EH (cell line): ENCODE results near the gene CLDN19.
"Not testable (repeated sequence)": the region's sequence is repeated elsewhere in the genome, so short reads cannot be mapped to it uniquely, and the experiment has no call there.

ENCODE experiments used
- DNase-seq: peaks from one replicate; pipeline ENCODE4 v3.0.0-alpha.2; 2015; ENCODE audit warnings: low read depth

Gene CLDN19

GRCh38 chr1:42737986-42738677 is 1.9 kb downstream of the CLDN19 start:
- DNase-seq = no peak

- DNase-seq = no peak
Measured at GRCh38 chr1:42737257-42737656, 2.8 kb downstream of the CLDN19 start.

GRCh38 chr1:42736571-42737200 is 3.4 kb downstream of the CLDN19 start:
- DNase-seq = no peak

- peak; percentile 38 for DNase-seq
Measured at GRCh38 chr1:42736152-42736551, 3.9 kb downstream of the CLDN19 start.

DNA sequence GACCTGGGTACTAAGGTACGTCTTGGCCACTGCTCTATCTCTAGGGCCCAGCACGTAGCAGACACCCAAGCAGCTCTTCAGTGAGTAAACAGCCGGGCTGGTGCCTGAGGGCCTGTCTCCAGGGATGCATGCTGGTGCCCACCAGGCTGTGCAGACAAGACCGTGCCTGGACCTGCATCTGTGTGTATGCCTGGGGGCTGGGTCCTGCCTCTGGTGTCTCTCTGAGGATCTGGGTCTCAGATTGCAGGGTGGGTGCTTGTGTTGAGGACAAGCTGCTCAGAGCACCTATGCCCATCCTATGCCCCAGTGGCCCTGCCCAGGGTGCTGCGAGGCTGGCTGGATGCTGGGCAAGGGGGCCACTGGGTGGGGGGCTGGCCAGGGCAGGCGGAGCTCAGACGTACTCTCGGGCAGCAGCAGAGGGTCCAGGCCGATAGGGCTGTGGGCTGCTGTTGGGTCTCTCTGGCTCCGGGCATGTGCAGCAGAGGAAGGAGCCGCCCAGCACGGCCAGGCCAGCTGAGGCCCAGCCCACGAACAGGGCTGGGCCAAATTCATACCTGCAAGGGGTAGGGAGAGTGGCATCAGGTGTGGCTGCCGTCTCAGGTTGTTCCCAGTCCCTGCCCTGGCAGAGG is 4.4 kb downstream of the CLDN19 start:
- DNase-seq = no peak

GRCh38 chr1:42735056-42735455 is 5.0 kb downstream of the CLDN19 start:
- no peak for DNase-seq

DNA sequence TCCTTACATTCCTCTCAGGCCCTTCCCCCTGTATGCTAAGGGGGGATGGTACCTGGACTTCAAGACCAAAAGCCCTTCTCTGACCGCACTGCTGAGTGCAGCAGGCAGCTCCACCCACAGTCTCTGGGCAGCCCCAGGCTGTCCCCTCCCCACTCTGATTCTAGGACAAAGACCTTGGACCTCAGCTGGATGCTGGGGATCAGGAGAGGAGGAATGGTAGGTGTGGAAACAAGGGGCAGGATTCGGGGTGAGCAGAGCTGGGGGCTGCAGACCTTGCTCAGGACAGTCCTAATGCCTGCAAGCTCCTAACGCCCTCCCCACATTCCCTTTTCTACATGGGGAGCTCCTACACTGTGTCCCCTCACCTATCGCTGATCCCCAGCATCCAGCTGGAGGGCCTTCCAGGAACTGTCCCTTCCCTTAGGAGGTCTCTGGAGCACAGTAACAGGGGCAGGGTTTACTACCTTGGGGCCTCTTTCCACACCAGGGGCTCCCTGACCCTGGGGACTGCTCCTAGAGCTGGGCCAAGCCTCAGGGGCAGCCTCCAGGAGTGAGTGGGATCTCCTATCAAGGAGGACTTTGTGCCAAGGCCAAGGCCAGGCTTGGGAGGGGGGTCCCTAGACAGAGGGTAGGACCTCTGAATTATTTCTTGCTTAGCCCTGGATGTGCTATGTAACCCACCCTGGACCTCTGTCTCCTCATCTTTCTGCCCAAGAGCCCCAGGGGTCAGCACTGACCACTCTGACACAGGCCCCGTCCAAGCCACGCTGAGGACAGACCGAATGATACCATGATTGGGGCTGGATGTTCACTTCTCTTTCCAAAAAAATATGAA is 5.6 kb downstream of the CLDN19 start:
- no peak for DNase-seq

DNA sequence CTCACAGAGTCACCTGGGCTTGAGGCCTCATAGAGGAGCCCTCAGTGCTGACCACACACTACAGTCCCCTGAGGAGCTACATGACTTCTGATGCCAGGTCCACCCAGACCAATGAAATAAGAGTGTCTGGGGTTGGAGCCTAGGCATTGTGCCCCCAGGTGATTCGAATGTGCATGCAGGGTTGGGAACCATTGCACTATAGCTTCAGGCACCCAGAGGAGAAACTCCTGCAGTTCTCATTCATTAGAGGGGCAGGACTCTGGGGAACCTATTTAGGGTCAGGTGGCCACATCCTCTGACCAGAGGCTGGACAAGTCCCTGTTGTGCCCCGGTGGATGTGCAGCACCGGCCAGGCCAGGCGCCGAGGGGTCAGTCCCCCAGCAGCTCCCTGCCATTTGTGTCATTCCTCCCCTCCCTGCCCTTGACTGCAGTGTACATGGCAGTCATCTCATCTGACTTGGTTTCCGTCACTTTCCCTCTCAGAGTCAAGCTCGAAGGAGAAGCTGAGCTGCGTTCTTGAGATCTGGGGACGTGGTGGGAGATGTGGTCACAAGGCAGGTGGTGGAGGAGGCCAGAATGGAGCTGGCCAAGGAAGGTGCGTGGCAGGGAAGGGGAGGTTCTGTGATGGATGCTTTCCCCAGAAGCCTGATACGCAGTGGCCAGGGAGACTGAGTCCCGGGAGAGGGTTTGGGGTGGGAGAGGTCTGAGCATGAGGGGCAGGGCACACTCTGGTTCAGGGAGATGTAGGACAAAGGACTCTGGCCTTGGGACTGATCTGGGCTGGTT is 6.4 kb downstream of the CLDN19 start:
- no peak for DNase-seq

GRCh38 chr1:42732126-42732680 is 7.8 kb downstream of the CLDN19 start:
- no peak for DNase-seq

DNA sequence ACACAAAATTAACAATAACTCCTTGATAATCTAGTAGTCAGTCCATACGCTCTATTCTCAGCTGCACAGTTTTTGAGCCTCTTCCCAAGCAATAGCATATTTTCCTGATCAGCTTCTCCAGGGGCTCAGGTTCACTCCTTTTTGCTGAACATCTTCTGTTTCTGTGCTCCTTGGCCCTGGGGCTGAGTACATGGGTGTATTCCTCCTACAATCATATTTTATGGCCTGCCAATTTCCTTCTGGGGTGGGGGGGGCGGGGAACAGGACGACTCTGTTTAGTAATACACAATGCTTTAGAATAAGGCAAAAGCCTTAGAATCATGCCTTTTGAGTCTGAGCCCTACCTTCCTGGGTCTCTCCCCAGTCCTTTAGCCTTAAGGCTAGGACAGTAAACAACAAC is 8.5 kb downstream of the CLDN19 start:
- DNase-seq = no peak

- DNase-seq = no peak
Measured at GRCh38 chr1:42730988-42731387, 9.0 kb downstream of the CLDN19 start.

DNA sequence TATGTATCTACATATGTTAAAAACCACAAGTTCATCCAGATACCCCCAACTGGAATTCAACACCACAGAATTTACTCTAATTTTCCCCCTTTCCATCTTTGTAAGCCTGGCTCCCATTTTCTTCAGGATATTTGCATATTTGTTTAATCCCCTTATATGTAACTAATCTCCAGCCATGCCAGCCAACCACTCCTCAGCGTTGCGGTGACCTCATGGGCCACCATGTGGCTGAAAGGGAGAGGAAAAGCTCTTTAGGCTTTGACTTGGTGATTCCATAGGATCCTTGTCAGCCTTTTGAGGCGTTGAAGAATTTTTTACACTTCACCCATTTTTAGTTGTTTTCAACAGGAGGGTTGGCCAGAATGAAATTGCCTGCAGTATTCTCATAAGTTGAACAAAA is 10.0 kb downstream of the CLDN19 start:
- DNase-seq = no peak

GRCh38 chr1:42725820-42726219 is 14.2 kb downstream of the CLDN19 start:
- DNase-seq = not testable (repeated sequence)

DNA sequence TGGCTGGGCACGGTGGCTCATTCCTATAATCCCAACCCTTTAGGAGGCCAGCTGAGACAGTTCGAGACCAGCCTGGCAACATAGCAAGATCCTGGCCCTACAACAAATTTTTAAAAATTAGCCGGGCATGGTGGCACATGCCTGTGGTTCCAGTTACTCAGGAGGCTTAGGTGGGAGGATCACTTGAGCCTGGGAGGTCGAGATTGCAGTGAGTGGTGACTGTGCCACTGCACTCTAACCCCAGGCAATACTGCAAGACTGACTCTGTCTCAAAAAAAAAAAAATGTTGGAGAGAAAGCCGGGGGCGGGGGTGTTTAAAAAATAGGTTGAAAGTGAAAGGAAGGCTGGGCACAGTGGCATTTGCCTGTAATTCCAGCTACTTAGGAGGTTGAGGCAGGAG is 16.5 kb downstream of the CLDN19 start:
- no peak for DNase-seq

GRCh38 chr1:42722403-42722802 is 17.6 kb downstream of the CLDN19 start:
- not testable (repeated sequence) for DNase-seq

- no peak for DNase-seq
Measured at GRCh38 chr1:42721926-42722325, 18.1 kb downstream of the CLDN19 start.

DNA sequence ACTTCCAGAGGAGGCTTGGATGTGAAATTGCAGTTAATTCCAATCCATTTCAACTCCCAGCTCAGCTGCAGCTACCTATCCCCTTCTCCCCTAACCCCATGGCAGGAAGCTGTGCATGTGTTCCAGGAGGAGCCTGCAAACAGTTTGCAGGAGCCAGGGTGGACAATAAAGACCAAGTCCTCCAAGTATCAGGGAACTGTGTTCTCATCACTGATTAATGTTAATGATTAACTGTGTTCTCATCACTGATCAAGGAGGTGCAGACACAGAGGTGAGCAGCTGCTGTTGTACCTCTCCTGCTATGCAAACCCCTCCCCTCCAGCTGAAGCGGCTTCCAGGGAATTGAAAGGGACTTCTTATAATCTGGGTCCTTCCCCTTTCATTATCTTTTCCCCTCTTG is 19.2 kb downstream of the CLDN19 start:
- no peak for DNase-seq

DNA sequence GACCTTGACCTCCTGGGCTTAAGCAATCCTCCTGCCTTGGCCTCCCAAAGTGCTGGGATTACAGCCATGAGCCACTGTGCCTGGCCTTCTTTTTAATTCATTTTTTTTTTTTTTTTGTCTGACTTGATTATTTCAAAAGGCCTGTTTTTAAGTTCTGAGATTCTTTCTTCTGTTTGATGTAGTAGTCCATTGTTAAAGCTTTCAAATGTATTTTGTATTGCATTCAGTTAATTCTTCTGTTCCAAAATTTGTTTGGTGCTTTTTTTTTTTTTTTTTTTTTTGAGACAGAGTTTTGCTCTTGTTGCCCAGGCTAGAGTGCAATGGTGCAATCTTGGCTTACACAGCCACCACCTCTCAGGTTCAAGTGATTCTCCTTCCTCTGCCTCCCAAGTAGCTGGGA is 25.6 kb downstream of the CLDN19 start:
- DNase-seq = not testable (repeated sequence)

- DNase-seq = no peak
Measured at GRCh38 chr1:42713293-42713692, 26.7 kb downstream of the CLDN19 start.

GRCh38 chr1:42712808-42713207 is 27.2 kb downstream of the CLDN19 start:
- not testable (repeated sequence) for DNase-seq

- no peak for DNase-seq
Measured at GRCh38 chr1:42703888-42704464, 36.1 kb downstream of the CLDN19 start.
